ENCODE results near the gene RAB21.
"Not testable (repeated sequence)": the region's sequence is repeated elsewhere in the genome, so short reads cannot be mapped to it uniquely, and the experiment has no call there.

DNA sequence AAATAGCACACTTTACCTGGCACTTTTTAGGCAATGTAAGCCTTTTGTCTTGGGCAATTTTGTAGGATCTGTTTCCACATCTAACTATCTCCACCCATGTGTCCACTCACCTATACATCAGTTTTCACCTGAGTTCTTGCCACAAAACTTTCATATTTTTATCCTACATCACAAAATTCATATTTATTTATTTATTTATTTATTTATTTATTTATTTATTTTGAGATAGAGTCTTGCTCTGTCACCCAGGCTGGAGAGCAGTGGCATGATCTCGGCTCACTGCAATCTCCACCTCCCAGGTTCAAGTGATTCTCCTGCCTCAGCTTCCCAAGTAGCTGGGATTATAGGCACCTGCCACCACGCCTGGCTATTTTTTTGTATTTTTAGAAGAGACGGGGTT lies 67.4 kb downstream of the RAB21 start:
- TF ChIP-seq, protein P1, sequence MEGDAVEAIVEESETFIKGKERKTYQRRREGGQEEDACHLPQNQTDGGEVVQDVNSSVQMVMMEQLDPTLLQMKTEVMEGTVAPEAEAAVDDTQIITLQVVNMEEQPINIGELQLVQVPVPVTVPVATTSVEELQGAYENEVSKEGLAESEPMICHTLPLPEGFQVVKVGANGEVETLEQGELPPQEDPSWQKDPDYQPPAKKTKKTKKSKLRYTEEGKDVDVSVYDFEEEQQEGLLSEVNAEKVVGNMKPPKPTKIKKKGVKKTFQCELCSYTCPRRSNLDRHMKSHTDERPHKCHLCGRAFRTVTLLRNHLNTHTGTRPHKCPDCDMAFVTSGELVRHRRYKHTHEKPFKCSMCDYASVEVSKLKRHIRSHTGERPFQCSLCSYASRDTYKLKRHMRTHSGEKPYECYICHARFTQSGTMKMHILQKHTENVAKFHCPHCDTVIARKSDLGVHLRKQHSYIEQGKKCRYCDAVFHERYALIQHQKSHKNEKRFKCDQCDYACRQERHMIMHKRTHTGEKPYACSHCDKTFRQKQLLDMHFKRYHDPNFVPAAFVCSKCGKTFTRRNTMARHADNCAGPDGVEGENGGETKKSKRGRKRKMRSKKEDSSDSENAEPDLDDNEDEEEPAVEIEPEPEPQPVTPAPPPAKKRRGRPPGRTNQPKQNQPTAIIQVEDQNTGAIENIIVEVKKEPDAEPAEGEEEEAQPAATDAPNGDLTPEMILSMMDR (conservative IDR thresholded peaks at IDR 0.05 in 1 of 2, IDR thresholded peaks at IDR 0.05 in 1 of 2; ENCODE audit: low read depth in 1 of 2, low read length in 2 of 2) = not testable (repeated sequence)
- not testable (repeated sequence) for TF ChIP-seq EZH2 (IDR thresholded peaks at IDR 0.05; ENCODE audit: low read length, missing control alignments)

All from fibroblast of lung (primary cell).